ENCODE results near the gene ZNF134.

GRCh38 chr19:57587529-57587928 lies 26.5 kb upstream of the ZNF134 start:
- TF ChIP-seq CTCF (IDR thresholded peaks at IDR 0.05; ENCODE audit: poor library complexity, severe bottlenecking) = no peak
- no peak for TF ChIP-seq RAD21 (conservative IDR thresholded peaks at IDR 0.05)
- no peak for TF ChIP-seq EP300 (conservative IDR thresholded peaks at IDR 0.05; ENCODE audit: poor library complexity, severe bottlenecking)
